SIG-M5 (cell line): ENCODE data around the gene YLPM1.

Experiments
- DNase-seq: peaks from one replicate; lab custom pipeline; 2025; lab: John Stamatoyannopoulos, UW

YLPM1 gene

DNA sequence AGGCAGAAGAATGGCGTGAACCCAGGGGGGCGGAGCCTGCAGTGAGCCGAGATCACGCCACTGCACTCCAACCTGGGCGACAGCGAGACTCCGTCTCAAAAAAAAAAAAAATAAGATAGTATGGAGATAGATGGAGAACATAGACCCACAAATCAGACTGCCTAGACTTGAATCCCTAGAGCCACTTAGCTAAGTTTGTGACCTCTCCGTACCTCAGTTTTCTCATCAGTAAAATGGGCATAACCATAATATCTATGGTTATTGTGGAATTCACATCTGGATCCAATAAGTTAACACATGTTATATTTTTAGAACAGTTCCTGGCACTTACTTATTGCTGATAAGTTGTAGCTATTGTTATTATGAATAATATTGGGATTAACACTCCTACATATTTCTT is 105.6 kb downstream of the YLPM1 start:
- no peak for DNase-seq

DNA sequence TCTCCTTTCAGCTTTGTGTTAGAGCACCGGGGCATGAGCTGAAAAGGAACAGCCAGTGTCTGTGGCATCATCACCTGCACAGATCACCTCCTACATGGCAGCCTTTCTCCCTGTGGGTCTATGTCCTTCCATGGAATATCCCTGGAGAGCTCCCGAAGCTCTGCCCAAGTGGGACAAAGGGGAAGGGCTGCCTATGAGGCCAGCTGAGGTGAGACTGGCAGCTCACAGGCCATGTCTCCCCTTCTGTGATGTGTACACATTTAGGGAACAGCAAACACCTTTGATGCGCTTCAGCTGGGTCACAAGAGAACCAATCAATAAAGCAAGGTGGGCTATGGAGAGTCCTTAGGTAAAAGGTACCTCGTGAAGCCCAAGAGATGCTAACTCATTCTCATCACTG is 108.7 kb downstream of the YLPM1 start:
- no peak for DNase-seq

DNA sequence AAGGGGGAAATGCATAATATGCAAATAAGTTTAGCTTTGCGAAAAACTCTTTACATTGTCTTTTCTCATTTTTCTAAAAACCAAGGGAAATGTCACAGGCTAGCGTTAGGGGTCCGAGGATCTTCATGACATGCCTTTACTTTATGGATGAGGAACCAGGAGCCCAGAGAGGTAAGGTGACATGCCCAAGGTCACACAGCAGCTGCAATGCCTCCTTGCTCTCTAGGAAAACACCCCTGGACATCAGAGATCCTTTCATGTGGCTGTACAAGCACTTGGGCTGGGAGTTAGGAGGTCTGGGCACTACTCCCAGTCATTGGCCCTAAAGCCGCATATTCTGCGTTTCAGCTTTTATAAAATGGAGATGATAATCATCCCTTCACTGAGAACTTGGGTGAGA is 112.1 kb downstream of the YLPM1 start:
- DNase-seq: no peak

DNA sequence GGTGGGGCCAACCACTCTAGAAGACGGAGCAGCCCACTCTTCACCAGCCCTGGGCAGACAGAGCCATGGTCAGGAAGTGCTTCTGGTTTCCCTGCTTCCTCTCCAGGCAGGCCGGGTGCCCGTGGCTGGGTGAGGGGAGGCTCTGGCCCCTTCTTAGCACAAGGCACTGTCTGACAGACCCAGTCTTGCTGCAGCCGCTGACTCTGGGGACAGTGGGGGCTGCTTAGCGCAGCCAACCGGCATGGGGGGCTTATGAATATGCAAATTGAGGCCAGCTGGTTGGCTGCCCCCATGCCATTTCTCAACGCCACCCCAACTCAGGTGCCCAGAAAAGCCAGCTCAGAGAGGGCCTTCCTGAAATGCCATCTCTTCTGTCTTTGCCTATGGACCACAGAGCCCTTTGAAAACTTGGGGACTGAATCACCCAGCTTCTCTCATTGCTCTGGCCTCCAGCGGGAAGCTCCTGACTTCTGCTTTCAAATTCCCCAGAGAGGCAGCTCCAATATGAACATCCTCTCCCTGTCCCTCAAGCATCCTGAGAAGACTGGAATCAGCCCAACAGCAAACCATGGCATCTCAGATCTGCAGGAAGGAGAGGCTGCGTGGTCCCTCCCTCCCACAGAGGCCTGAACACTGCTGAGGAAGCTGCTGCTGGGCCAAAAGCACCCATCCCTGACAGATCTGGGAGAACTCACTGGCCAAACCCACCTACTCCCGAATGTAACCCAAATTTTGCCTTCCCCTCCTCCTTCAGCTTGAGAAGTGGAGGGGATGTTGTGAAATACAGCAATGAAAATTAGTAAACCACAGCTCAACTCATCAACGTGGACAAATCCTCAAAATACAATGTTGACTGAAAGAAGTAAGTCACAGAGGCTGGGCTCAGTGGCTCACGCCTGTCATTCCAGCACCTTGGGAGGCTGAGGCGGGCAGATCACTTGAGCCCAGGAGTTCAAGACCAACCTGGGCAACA is 113.1 kb downstream of the YLPM1 start, which contains the start of gene PROX2:
TSS of gene PROX2 (minus strand) at position 205 of the 973 bp plus-strand sequence. CDS start 12,311 bp downstream, outside the sequence.
- no peak for DNase-seq

DNA sequence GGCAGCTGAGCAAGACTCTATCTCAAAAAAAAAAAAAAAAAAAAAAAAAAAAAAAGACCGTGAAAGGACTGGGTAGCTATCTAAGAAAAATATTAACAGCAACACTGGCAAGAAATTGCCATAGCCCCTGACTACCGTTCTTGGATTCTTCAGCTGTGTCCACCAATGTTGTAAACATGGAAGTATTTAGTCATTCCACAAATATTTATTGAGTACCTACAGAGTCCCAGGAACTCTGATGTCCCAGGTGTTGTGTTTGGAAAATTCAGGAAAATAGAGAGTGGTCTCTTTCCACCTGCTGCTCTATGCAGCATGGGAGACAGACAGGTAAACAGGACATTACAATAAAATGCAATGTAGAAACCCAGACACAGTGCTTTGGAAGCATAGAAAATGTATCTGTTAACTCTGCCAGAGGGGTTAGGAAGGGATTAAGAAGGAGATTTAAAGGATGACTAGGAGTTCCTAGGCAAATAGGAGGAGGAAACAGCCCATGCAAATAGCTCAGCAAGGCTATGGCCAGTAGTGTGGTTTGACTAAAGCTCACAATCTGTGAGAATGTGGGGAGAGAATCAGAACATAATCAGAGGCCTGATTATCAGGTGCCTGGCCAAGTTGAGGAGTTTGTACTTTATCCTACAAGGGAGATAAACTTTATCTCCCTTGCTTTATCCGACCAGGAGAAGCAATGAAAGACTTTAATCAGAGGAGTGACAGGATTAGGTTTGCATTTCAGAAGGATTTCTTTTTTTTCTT is 116.5 kb downstream of the YLPM1 start:
- DNase-seq: no peak

DNA sequence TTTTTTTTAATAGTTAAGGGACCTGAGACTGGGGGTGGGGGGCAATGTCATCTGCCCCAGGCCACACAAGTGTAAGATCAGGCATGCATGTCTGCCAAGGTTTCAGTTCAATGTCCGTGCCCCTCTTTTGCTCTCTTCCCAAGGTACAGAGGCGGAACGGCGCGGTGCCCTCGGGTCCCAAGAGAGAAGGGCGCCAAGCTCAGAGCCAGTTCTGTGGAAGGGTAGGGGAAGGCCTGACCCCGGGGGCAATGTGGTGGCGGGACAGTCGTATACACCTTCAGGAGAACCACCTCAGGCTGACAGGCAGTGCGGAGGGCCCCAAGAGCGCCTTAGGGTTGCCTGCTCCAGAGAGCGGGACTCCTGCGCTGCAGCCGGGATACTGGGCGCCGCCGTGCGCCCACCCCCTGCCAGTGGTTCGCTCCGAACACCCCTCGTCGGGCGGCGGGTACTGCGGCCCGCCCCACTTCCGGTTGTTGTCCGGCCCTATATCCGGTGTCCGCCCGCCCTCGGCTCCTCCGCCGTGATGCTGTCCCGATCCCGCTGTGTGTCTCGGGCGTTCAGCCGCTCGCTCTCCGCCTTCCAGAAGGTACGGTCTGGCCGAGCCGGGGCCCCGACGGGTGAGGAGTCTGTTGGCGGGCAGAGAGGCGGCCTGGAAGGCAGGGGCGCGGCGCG is 118.5 kb downstream of the YLPM1 start, which contains the start of gene DLST:
TSS of gene DLST (plus strand) at position 486 of the 672 bp plus-strand sequence. CDS start at position 524, 38 bp downstream.
- DNase-seq: peak; percentile 5

DNA sequence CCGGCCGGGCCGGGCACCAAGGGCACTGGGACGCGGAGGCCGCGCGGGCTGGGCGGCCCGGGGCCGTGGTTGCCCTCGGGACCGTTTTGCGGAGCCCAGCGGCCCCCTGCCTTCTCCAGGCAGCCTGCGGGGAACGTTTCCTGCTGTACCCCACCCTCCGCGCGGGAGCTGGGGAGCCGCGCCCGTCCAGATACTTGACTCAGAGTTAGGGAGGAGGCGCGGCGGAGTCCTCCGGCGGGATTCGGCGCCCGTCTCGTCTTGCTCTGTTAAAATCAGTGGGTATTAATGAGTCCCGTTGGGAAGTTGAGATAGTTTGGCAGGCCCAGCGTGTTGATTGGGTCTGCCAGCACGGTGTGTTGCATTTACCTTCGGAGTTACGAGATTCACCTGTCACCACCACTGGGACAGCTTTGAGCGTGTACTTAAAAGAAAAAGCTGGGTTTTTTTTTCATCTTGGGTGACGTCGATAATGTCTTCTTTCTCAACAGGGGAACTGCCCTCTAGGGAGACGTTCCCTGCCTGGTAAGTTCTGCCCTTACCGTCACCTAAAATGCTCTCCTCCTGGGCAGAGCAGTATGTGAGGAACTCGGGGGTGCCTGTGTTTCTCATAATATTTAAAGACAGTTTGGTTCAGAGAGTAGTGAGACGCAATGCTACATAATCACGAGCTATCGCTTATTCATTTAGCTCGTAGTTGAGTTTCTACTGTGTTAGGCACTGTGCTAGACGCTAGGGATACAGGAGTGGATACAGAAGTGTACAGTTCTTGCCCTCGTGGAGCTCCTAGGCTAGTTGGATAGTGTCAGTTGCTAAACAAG is 119.2 kb downstream of the YLPM1 start:
- no peak for DNase-seq
